ENCODE data around the gene RAB28.

GRCh38 chr4:13478131-13478530, 6.0 kb downstream of the RAB28 start:
- TF ChIP-seq CTCF (IDR thresholded peaks at IDR 0.05; ENCODE audit: low read length) (no peak), EZH2phosphoT487 (IDR thresholded peaks at IDR 0.05; ENCODE audit: low read length) (no peak)

Data from MM.1S (cell line).